ENCODE data around the gene MRAS. TPM values are rescaled to one million over a fixed set of nuclear protein-coding genes. Genes with fewer than 3 reads are reported as not detected.

The MRAS gene
- total and polyA plus RNA-seq, 2 of the 13 experiments (the other 11 are each of a cell fraction or from before 2014, with no cell fraction given), result 8.8 to 36.2 TPM

- TF ChIP-seq HNRNPH1 (optimal IDR thresholded peaks at IDR 0.05; ENCODE audit: low read depth, low read length) (no peak), ZNF737 (CRISPR knock-in tag; IDR thresholded peaks at IDR 0.05; ENCODE audit: borderline replicate concordance) (no peak), ZNF12 (CRISPR knock-in tag; IDR thresholded peaks at IDR 0.05) (no peak), PAXIP1 (CRISPR knock-in tag; conservative IDR thresholded peaks at IDR 0.05) (peak; percentile 30; the same call in 1 of the 2 replicates), ZNF652 (CRISPR knock-in tag; IDR thresholded peaks at IDR 0.05; ENCODE audit: borderline replicate concordance, low read depth) (no peak), FOXM1 (CRISPR knock-in tag; IDR thresholded peaks at IDR 0.05) (no peak), SMAD1 (CRISPR knock-in tag; IDR thresholded peaks at IDR 0.05; ENCODE audit: borderline replicate concordance, low read depth) (no peak), KMT2A (CRISPR knock-in tag; IDR thresholded peaks at IDR 0.05) (no peak), NPAS2 (CRISPR knock-in tag; IDR thresholded peaks at IDR 0.05; ENCODE audit: borderline replicate concordance) (no peak), ZNF17 (CRISPR knock-in tag; IDR thresholded peaks at IDR 0.05) (no peak), TCF7L2 (IDR thresholded peaks at IDR 0.05; ENCODE audit: low read depth, low read length) (no peak), HMGXB4 (CRISPR knock-in tag; IDR thresholded peaks at IDR 0.05; ENCODE audit: borderline replicate concordance in 1 of 2, low read depth in 1 of 2) (peak in 1 of 2 experiments; percentile 41; a peak in 1 of 4 replicates), GPBP1L1 (CRISPR knock-in tag; IDR thresholded peaks at IDR 0.05) (no peak), SKIL (CRISPR knock-in tag; IDR thresholded peaks at IDR 0.05; ENCODE audit: borderline replicate concordance) (no peak), ZNF501 (CRISPR knock-in tag; IDR thresholded peaks at IDR 0.05) (no peak), ZNF724P (CRISPR knock-in tag; IDR thresholded peaks at IDR 0.05; ENCODE audit: borderline replicate concordance) (no peak), AKAP8 (CRISPR knock-in tag; IDR thresholded peaks at IDR 0.05) (no peak), NFE2L2 (IDR thresholded peaks at IDR 0.05; ENCODE audit: low read length) (no peak), ZNF619 (CRISPR knock-in tag; IDR thresholded peaks at IDR 0.05) (no peak), SAP130 (CRISPR knock-in tag; IDR thresholded peaks at IDR 0.05; ENCODE audit: low read depth) (peak; percentile 68)
These were observed 33.8 kb downstream of the MRAS start (continued) for GRCh38 chr3:138381950-138382715.
